ENCODE results near the gene SLC22A4. TPM values are rescaled to one million over a fixed set of nuclear protein-coding genes. Genes with fewer than 3 reads are reported as not detected.
A peak's percentile ranks its signal among the peaks of the same experiment; 100 is the strongest.

The SLC22A4 gene
- total RNA-seq, 4 donors from 2014 or later, result 25.5 to 56.6 (median 37.3) TPM; not detected in 1

DNA sequence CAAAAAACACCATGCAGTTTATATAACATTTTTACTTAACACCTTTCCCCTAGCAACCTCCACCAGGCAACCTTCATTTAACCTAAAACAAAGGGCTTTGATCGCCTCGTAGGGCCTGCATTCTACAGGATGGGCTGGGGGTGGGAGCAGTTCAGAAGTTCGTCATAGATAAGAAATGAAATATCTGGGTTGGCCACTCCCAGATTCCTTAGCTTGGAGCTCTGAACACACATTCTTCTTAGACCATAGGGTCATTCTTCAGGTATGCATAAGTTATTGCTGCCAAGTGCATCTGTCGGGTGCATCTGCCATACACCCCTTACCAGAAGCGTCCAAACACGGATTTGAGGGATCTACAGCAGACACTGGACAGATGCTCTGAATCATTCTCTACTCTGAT, 71.0 kb downstream of the SLC22A4 start:
- no peak overlapping the region for H3K27ac ChIP-seq
- peaks cover 0 to under 1% (median 0%) of the 10 kb centered on the region in 4 donors for H3K4me1 ChIP-seq
- H3K4me3 ChIP-seq, result no peak overlapping the region
- H3K36me3 ChIP-seq, result no peaks in the 10 kb centered on the region
- no peak for DNase-seq
- H3K9me3 ChIP-seq, result no peaks in the 10 kb centered on the region
- no peaks in the 10 kb centered on the region for H3K27me3 ChIP-seq
- no peak for TF ChIP-seq POLR2A (IDR thresholded peaks at IDR 0.05)
- TF ChIP-seq, protein P1, sequence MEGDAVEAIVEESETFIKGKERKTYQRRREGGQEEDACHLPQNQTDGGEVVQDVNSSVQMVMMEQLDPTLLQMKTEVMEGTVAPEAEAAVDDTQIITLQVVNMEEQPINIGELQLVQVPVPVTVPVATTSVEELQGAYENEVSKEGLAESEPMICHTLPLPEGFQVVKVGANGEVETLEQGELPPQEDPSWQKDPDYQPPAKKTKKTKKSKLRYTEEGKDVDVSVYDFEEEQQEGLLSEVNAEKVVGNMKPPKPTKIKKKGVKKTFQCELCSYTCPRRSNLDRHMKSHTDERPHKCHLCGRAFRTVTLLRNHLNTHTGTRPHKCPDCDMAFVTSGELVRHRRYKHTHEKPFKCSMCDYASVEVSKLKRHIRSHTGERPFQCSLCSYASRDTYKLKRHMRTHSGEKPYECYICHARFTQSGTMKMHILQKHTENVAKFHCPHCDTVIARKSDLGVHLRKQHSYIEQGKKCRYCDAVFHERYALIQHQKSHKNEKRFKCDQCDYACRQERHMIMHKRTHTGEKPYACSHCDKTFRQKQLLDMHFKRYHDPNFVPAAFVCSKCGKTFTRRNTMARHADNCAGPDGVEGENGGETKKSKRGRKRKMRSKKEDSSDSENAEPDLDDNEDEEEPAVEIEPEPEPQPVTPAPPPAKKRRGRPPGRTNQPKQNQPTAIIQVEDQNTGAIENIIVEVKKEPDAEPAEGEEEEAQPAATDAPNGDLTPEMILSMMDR (IDR thresholded peaks at IDR 0.05), result no peak

DNA sequence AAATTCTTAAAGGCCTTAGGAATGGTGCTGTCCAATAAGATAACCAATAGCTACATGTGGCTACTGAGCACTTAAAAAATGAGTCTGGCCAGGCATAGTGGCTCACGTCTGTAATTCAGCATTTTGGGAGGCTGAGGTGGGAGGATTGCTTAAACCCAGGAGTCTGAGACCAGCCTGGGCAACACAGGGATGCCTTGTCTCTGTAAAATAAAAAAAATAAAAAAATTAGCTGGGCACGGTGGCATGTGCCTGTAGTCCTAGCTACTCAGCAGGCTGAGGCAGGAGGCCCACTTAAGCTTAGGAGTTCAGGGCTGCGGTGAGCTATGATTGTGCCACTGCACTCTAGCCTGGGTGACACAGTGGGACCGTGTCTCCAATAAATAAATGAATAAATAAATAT, 74.0 kb downstream of the SLC22A4 start:
- Histone ChIP-seq H3K4me1 (peaks cover 0 to 24% (median 2%) of the 10 kb centered on the region in 4 donors), H3K27ac (no peak overlapping the region)
- TF ChIP-seq, protein P1 (IDR thresholded peaks at IDR 0.05), result no peak
- TF ChIP-seq POLR2A (IDR thresholded peaks at IDR 0.05), result no peak

DNA sequence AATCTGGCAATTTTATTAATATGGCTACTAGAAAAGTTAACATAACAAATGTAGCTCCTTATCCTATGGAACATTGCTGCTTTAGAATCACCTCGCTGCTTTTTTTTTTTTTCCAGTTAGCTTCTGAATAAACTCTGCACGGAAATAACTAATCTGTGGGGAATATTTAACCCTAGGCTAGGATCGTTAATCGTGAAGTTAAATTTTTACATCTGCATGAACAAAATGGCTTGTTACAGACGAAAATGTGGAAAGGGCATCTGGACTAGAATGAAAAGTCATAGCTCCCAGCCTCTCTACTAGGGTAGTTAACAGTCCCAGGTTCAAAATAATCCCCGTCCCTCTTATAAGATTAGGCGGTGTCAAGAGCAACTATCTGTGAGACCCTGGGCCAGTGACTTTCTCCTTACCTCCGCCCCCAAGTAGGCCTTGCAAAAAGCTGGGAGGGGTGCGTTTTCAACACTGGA, 74.8 kb downstream of the SLC22A4 start:
- no peak for DNase-seq
- no peaks in the 10 kb centered on the region for H3K27me3 ChIP-seq
- H3K4me1 ChIP-seq, result peaks cover 0 to 24% (median 2%) of the 10 kb centered on the region in 4 donors
- no peaks in the 10 kb centered on the region for H3K36me3 ChIP-seq
- TF ChIP-seq POLR2A (IDR thresholded peaks at IDR 0.05), result no peak
- H3K9me3 ChIP-seq, result no peaks in the 10 kb centered on the region
- H3K4me3 ChIP-seq, result peak overlapping the region; percentile 54 to 83 (median 74)
- H3K27ac ChIP-seq, result peak overlapping the region; percentile 77 to 94 (median 88)

More for the DNA sequence above, 74.0 kb downstream of the SLC22A4 start:
- Histone ChIP-seq H3K4me3 (peak overlapping the region in 1 of 4 donors; percentile 17), H3K36me3 (no peaks in the 10 kb centered on the region), H3K27me3 (no peaks in the 10 kb centered on the region), H3K9me3 (no peaks in the 10 kb centered on the region)
- no peak for DNase-seq

DNA sequence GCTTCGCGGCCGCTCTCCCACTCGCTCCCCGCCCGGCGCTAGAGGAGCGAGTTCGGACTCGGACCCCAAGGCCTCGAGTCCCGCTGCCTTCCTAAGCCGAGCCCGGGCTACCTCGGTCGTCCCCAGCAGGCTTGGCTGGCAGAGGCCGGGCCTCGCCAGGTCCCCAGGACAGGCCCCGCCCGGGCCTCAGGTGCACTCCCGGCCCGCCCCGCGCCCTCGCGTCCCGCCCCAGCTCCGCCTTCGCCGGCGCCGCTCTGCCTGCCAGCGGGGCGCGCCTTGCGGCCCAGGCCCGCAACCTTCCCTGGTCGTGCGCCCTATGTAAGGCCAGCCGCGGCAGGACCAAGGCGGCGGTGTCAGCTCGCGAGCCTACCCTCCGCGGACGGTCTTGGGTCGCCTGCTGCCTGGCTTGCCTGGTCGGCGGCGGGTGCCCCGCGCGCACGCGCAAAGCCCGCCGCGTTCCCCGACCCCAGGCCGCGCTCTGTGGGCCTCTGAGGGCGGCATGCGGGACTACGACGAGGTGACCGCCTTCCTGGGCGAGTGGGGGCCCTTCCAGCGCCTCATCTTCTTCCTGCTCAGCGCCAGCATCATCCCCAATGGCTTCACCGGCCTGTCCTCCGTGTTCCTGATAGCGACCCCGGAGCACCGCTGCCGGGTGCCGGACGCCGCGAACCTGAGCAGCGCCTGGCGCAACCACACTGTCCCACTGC, 75.4 kb downstream of the SLC22A4 start, which contains the start of gene SLC22A5:
SLC22A5 (plus strand) TSS at position 237 of the 707 bp plus-strand sequence; CDS start at position 500, 263 bp downstream.
- Histone ChIP-seq H3K27ac (peak within 1 kb of the TSS; percentile 77 to 94 (median 88)), H3K4me3 (peak within 1 kb of the TSS; percentile 54 to 83 (median 74)), H3K27me3 (no peaks in the 10 kb centered on the region), H3K4me1 (peaks cover 0 to 24% (median 2%) of the 10 kb centered on the region in 4 donors), H3K9me3 (no peaks in the 10 kb centered on the region), H3K36me3 (no peaks in the 10 kb centered on the region)
- TF ChIP-seq, protein P1 (IDR thresholded peaks at IDR 0.05), result peak in 1 of 6 experiments; percentile 17
- peak; percentile 87 to 88 for TF ChIP-seq POLR2A (IDR thresholded peaks at IDR 0.05)
- peak; percentile 67 to 94 (median 90) for DNase-seq

DNA sequence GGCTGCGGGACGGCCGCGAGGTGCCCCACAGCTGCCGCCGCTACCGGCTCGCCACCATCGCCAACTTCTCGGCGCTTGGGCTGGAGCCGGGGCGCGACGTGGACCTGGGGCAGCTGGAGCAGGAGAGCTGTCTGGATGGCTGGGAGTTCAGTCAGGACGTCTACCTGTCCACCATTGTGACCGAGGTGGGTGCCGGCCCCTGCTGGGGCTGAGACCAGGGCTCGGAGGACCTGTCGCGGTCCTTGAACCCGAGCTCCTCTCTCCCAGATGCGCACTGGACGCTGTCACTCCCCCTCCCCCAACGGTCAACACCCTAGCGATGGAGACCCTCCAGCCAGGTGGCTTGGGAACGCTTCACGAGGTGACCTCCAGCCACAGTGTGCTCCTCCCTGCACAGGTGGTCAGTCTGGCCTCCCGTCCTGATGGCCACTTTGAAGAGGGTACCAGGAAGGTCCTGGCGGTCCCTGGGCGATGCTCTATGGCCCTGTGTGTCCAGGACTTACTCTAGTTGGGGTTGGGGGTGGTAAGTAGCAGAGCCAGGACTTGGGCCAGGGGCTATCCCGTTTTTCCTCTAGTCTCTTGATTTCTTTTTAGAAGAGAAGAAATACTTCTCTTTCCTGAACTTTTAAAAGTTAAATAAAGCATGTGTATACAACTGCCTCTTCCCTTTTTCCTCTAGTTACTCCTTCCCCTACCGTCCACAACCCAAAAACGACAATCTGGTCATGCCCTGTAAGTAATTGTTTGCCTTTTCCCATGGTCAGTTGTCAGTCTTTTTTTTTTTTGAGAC, 76.2 kb downstream of the SLC22A4 start:
- Histone ChIP-seq H3K27ac (peak overlapping the region; percentile 77 to 94 (median 88)), H3K4me1 (peaks cover 0 to 24% (median 2%) of the 10 kb centered on the region in 4 donors), H3K27me3 (no peaks in the 10 kb centered on the region), H3K4me3 (peak overlapping the region; percentile 54 to 83 (median 74)), H3K9me3 (no peaks in the 10 kb centered on the region), H3K36me3 (no peaks in the 10 kb centered on the region)
- TF ChIP-seq, protein P1 (IDR thresholded peaks at IDR 0.05), result no peak
- TF ChIP-seq POLR2A (IDR thresholded peaks at IDR 0.05), result no peak
- DNase-seq, result no peak
